ENCODE data around the gene NPHS1.
"Not testable (repeated sequence)": the region's sequence is repeated elsewhere in the genome, so short reads cannot be mapped to it uniquely, and the experiment has no call there.

Gene NPHS1

DNA sequence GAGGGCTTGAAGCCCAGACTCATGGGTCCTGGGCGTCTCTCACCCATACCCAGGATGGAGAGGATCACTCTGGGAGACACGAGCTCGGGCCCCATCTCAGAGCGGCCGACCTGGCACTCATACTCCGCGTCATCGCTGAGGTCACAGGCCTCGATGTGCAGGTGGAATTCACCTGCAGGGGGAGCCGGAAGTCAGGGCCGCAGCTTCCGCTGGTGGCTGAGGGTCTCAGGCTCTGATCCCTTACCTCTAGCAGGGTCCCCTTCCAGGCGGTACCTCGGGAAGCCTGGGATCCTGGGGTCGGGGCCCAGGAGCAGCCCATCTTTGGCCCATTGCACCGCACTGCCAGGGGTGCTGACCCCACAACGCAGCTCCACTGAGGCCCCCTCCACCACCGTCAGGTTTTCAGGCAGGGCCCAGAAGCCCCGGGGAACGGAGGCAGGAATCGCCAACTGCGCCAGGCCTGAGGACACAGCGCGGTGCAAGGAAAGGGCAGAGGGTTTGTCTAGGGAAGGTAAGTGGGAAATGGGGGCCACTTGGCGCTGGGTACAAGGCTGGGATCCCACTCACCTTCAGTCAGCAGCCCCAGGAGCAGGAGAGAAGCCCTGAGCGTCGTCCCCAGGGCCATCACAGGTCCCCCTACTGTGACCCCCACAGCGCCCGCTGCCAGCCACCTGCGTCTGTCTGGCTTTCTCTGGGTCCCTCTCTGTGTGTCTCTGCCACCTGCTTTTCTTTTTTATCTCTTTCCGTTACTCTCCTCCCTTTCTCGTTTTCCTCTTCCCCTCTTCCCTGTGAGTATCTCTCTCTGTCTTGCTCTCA, 883 bp downstream of the NPHS1 start:
- no peak for DNase-seq (ENCODE audit: low read depth)

DNA sequence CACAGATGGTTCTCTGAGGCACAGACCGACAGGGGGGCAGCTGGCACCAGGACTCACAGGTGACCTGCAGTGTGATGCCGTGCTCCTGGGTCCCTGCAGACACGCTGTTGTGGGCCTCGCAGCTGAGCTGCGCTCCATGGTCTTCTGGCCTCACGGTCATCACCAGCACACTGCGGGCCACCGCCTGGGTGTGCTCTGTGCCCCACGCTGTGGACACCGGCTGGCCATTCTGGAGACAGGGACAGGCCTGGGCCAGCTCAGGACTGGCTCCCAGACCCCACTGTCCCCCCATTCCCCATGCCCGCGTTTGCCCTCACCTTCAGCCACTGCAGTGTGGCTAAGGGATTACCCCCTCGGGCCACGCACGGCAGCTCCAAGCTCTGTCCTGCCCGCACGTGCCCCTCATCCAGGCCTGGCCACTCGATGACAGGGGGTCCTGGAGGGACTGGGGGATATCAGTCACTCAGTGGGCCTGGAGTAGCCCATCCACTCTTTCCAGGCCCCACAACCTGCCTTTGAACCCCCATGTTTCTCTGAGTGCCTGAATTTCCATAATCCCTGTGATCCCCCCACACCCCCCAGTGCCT, 3.3 kb downstream of the NPHS1 start:
- no peak for DNase-seq (ENCODE audit: low read depth)

DNA sequence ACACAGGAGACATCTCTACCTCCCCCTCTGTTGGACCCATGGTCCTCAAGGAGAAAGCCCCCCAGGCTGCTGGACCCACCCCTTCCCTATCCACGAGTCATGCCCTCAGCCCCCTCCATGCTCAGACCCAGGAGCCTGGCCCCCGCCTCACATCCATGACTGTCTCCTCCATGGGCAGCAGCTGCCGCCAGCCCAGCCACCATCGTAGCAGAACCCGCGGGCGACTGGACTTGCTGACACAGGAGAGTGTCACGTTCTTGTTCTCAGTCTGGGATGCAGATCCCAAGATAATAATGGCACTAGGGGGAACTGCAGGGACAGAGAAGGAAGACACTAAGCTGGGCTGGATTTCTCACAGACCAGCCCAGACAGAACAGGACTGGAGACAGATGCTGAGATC, 3.8 kb downstream of the NPHS1 start:
- no peak for DNase-seq (ENCODE audit: low read depth)

DNA sequence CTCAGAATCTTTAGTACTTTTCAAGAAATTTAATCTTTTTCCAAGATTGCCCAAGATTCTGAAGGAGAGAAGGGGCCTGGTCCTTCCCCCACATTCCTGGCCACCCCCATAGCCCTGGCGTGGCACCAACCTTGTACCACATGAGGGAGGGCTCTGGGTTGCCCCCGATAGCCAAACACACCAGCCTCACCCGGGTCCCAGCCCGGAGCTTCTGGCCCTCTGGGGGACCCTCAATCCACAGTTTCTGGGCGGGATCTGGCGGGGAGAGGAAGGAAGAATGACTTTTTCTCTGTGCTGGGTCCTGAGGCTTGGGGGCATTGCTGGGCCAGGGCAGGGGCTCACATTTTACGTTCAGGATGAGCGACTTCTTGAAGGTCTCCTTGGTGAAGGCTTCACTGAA, 4.4 kb downstream of the NPHS1 start:
- DNase-seq (ENCODE audit: low read depth) = no peak

DNA sequence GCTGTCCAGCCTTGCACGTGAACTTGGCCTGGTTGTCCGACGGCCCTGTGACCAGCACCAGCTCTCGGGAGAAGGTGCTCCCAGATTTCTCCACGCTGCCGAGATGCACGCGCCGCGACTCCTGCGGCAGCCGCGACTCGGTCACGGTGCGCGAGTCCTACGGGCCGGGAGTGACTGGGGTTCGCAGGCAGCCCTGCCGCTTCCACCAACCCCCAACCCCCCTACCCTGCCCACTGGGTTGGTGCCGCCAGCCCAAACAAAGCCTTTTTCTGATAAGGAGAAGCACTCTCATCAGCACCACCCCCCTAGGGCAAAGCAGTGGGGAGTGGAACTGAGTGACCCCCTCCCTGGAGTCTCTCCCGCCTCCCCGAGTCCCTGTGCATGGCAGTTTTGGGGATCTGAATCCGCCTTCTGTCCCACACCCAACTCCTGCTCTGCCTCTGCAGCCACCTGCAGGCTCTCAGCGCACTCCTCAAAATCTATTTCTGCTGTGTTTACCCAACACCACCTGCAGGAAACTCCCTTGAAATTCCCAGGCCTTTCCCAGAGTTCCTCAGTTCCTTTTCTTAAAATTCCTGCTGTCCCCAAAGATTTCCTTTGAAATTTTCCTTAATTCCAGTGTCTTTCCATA, 6.2 kb downstream of the NPHS1 start:
- DNase-seq (ENCODE audit: low read depth) = no peak

DNA sequence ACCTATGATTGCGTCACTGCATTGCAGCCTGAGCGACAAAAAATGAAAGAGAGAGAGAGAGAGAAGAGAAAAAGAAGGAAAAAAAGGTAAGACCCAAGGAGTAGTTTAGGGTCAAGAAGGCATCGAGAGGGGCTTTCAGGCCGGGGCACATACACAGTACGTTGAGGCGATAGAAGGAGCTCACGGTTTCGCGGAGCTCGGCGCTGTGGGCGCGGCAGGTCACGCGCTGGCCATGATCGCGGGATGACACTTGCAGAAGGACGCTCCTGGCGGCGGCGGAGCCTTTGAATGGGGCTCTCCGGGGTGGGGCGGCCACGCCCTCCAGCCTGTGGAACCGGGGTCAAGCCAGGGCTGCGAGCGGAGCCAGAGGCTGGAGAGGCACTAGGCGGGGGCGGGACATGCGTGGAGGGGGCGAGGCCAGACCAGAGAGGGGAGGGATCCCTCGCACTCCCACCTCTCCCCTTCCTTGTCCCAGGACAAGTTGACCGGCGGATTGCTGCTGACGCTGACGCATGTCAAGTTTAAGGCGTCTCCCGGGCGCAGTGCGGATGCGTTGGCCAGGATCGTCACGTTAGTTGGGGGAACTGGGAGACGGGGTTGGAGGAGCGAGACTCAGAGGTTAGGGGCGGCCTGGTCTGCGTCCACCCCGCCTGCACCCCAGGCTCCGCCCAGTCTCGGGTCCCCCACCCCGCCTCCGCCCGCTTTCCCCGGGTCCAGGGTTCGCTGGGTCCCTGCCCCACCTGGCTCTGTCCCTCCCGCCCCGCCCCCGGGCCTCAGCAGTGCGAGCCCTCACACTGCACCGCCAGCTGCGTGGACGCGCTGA, 6.9 kb downstream of the NPHS1 start:
- DNase-seq (ENCODE audit: low read depth) = no peak

DNA sequence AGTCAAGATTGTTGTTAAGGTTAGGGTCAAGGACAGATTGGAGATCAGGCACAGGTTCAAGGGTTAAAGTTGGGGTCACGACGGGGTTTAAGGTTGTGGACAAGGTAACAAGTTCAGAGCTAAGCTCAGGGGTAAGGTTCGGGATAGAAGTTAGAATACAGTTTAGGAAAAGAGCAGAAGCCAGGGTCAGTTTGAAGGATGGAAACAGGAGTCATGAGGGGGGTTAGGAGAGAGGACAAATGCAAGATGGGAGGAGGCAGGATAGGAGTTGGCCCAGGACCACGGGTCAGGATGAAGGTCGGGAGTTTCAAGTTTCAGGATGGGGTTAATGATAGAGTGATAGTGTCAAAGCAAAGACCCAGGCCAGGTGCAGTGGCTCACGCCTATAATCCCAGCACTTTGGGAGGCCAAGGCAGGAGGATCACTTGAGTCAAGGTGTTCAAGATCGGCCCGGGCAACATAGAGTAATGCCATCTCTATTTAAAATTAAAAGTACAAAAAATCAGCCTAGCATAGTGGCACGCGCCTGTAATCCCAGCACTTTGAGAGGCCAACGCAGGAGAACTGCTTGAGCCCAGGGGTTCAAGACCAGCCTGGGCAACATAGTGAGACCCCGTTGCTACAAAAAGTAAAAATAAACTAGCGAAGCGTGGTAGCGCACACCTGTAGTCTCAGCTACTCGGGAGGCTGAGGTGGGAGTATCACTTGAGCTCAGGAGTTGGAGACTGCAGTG, 7.7 kb downstream of the NPHS1 start:
- no peak for DNase-seq (ENCODE audit: low read depth)

DNA sequence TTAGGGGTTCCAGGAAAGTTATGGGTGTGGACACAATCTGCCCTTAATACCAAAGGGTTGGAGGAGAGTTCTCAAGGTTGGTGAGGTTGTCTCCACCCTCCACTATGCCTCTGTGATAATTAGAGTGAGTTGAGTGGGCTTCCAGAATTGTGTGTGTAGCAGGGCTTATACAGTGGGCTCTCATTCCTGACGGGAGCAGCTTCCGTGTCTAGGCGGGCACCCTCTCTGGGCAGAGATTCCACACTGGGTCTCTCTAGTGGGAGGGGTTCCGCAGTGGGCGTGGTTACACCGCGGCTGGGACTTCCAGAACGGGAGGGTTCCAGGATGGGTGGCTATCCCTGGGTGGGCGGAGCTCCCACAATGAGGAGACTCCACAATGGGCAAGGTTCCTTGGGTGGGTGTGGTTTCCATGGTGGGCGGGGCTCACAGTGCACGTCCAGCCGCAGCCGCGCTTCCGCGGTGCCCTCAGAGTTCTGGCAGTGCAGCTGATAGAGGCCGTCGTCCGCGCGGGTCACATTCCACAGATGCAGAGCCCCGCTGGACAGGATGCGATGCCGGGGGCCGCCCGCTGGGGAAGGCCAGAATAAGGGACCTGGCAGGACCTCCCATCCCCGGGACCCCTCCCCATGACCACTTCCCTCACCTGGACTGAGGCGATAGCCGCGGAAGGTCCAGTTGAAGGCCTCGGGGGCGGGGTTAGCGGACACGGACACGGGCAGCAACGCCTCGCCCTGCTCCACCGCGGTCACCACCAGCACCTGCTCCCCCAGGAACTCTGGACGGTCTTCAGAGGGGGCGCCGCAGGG, 8.4 kb downstream of the NPHS1 start:
- no peak for DNase-seq (ENCODE audit: low read depth)

DNA sequence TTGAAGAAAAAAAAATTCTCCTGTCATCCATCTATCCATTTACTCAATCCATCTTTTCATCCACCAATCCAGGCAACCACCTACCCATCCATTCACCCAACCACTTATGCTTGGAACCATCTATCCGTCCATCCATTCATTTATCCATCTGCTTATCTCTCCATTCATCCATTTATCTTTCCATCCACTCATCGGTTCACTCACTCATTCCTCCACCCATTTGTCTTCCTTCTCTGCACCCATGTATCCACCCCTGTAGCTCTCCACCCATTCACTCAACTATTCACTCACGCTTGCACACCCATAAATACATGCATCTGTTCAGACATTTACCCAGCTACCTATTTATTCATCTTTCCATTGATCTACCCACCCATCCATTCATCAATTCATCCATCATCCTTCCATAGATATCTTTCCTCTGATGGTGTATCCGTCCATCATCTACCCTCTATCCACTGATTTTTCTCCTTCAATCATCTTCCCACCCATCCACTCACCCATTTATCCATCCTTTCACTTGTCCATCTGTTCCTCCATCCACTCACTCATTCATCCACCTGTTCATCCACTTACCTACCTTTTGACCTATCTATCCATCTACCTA, 9.5 kb downstream of the NPHS1 start:
- no peak for DNase-seq (ENCODE audit: low read depth)

DNA sequence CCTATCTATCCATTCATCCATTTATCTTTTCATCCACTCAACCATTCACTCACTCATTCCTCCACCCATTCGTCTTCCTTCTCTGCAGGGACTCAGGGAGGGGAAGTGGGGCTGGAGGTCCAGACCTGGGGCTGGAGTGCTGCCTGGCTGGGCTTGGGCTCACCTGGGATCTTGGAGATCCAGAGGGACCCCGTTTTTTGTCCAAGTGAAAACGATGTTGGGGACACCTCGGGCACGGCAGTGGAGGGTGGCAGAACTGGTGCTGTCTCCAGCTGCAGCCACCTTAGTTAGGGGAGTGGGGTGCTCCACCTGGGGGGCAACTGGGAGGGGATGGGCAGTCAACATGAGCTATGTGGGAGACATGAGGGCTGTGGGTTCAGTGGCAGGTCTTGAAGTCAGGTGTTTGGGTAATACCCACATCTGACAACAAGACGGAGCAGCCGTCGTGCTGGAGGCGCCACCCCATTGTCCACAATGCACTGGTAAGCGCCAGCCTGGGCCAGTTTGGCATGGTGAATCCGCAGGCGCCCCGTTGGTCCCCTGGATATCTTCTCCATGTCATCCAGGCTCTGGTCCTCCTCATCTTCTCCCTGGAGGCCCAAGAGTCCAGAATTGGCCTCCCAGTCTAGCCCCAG, 10.2 kb downstream of the NPHS1 start:
- no peak for DNase-seq (ENCODE audit: low read depth)

DNA sequence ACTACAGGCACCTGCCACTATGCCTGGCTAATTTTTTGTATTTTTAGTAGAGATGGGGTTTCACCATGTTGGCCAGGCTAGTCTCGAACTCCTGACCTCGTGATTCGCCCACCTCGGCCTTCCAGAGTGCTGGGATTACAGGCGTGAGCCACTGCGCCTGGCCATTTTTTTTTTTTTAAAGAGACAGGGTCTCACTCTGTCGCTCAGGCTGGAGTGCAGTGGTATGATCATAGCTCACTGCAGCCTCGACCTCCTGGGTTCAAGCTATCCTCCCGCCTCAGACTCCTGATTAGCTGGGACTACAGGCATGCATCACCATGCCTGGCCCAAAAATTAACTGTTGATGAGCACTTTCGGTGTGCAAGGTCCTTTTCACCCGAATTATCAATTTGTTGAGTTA, 16.2 kb downstream of the NPHS1 start:
- not testable (repeated sequence) for DNase-seq (ENCODE audit: low read depth)

DNA sequence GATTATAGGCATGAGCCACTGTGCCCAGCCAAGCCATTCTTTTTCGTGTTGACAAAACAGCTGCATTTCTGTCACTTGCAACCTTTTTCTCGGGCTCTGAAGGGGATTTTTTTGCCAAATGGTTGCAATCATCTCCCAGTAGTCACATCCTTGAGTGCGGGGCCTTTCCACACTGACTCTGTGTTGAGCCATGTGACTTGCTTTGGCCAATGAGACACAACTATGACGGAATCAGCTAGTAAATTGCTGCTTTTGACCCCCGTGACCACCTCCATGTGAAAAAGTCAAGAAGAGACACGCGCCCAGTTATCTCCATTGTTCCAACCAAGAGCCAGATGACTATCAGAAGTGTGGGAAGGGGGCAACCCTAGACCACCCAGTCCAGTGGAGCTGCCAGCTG, 18.3 kb downstream of the NPHS1 start:
- DNase-seq (ENCODE audit: low read depth) = no peak

DNA sequence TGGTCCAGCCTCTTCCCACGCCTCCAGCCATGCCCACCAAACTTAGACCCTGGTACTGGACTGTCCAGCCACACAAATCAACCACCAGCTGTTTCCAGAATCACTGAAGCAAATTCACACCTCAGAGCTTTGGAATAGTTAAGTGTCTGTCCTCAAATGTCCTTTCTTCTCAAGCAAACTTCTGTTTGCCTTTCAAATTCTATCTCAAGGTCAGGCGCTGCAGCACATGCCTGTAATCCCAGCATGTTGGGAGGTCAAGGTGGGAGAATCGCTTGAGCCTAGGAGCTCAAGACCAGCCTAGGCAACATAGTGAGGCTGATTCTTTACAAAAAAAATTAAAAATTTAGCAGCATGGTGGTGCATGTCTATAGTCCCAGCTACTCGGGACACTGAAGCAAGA, 20.2 kb downstream of the NPHS1 start:
- no peak for DNase-seq (ENCODE audit: low read depth)

DNA sequence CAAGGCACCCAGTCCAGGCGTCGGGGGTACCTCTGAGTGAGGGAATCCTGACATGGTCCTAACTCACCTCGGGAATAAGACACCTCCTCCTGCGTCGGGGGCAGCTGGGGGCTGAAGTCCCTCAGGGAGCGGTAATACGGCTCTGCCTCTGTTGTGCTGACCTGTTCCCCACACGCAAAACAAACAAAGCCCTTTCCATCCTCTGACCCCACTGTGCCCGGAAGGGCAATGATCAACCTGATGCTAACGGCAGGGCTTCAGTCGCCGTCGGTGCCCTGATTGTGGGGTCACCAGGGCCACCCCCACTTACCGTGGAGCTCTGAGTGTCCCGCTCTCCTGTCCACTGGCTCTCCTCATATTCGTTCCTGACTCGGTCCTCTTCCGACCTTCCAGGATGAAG, 21.3 kb downstream of the NPHS1 start:
- no peak for DNase-seq (ENCODE audit: low read depth)

DNA sequence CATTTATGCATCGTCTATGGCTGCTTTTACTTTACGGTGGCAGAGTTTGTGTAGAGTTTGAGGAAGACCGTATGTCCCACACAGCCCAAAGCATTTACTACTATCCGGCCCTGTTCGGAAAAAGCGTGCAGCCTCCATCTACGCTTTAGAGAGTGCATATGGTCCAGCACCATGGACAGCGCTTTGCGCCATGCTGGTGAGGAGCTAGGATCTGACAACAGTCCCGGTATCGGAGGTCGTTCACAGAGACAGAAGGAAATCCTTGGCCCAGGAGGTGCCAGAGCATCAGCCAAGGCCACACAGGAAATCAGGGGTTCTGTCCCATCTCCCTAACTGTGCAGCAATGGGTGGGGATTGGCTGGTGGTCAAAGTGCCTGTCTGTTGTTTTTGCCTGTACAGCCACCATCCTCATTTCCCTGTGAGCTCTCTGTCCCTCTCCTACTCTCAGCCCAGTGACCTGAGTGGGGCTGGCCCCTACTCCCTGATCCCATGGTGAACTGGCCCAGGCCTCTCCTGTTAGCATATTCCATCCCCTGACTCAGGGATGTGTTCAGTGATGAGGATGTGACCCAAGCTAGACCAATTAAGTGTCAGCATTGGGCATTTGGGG, 23.5 kb downstream of the NPHS1 start:
- no peak for DNase-seq (ENCODE audit: low read depth)

DNA sequence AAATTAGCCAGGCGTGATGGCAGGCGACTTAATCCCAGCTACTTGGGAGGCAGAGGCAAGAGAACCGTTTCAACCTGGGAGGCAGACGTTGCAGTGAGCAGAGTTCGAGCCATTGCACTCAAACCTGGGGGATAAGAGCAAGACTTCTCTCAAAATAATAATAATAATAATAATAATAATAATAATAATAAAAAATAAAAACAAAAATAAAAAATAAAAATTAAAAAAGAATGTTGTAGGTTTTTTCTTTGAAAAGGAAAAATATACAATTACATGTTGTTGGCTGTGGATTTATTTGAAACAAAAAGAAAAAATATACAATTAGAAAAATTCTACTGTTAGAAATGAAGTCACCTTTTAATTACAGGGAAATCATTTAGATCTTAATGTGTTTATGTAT, 28.2 kb downstream of the NPHS1 start:
- DNase-seq (ENCODE audit: low read depth) = no peak

DNA sequence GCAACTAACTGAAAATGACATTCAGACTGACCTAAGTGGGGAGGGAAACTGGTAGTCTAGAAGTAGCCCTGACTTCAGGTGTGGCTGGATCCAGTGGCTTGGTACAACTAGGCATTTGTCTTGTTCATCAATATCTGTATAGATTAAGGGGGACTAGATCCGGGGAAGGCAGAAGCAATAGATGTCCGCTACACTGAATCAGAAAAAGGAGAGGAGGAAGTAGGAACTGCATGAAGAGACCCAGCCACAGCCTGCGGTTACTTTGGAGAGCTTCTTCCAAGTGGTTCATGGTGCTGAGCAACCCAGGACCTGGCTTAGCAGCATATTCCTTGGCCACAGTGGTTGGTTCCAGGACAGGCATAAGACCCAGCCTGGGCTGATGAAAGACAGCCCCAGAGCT, 29.7 kb downstream of the NPHS1 start:
- no peak for DNase-seq (ENCODE audit: low read depth)

DNA sequence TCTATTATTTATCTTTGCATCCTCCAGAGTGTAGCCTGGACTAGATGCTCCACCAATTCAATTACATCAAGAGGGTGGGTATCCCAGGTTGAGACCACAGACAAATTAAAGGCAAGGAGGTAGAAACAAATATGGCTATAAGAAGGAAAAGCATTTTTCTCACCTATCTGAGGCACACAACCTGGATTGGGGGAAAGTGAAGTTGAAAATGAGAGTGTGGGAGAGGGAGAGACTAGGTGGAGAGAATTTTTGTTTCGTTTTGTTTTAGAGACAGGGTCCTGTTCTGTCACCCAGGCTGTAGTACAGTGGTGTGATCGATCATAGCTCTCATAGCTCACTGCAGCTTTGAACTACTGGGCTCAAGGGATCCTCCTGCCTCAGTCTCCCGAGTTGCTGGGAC, 33.9 kb downstream of the NPHS1 start:
- DNase-seq (ENCODE audit: low read depth) = no peak

DNA sequence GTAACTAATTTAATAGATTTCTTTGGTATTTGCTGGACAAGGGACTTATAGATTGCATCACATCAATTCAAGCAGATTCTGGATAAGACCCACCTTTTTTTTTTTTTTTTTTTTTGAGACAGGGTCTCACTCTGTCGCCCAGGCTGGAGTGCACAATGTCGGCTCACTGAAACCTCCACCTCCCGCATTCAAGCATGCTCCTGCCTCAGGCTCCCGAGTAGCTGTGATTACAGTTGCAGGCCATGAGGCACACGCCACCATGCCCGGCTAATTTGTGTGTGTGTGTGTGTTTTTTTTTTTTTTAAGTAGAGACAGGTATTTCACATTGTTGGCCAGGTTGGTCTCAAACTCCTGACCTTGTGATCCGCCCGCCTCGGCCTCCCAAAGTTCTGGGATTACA, 35.5 kb downstream of the NPHS1 start:
- DNase-seq (ENCODE audit: low read depth) = no peak

DNA sequence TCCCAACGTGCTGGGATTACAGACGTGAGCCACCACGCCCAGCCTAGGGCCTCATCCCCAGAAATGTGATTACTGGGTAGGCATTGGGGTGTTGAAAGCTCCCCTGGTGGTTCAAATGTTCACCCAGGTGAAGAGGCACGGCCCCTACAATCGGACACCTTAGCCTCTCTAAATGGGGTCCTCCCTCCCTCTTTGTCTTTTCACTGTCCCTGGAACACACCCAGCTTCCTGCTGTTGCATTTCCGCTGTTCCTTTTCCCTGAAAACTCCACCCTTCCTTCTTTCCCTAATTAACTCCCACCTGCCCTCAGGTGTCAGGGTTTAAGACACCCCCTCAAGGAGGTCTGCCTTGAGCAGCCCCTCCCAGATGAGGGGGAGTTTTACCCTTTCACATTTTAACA, 36.0 kb downstream of the NPHS1 start:
- no peak for DNase-seq (ENCODE audit: low read depth)
